B cell (primary cell): ENCODE measurements around the gene HAS3. TPM values are rescaled to one million over a fixed set of nuclear protein-coding genes. Genes with fewer than 3 reads are reported as not detected.

ENCODE experiments used
- ATAC-seq: fragments of 200-7000 bp; cut with Tn5 transposase; one replicate; pipeline ENCODE4 v1.10.0; 2021; ENCODE audit warnings: low read depth, mild to moderate bottlenecking, moderate number of reproducible peaks, moderate library complexity
- CTCF ChIA-PET: fragments of 350-600 bp; sonication (Branson Sonifier 250); formaldehyde crosslinking; loops from one replicate; lab custom pipeline; 2021; ENCODE audit warnings: antibody characterized with exemption, inconsistent platforms; lab: Charles Lee
- POLR2A ChIA-PET: fragments of 350-600 bp; sonication (Branson Sonifier 250); formaldehyde crosslinking; loops from one replicate; lab custom pipeline; 2021; ENCODE audit warnings: antibody characterized with exemption; lab: Charles Lee
- DNase-seq: peaks from one replicate; pipeline ENCODE4 v3.0.0; 2013
- H2AFZ ChIP-seq: 2 replicates; pipeline ENCODE4 v1.6.1; 2012; ENCODE audit warnings: mild to moderate bottlenecking, low read depth, low read length; ENCODE audit not compliant: insufficient read depth, poor library complexity, severe bottlenecking
- H3K27ac ChIP-seq, 2 donors: 1 replicate in 1 of 2; 2 replicates in 1 of 2; pipeline ENCODE4 v1.5.1; 2012 to 2013; ENCODE audit warnings: low read length in 2 of 2, mild to moderate bottlenecking in 2 of 2, moderate library complexity in 1 of 2
- H3K27me3 ChIP-seq, 4 experiments: fragments of 200-600 bp in 1 of 4; sonication (generic) in 1 of 4; replicated peaks in 1 of 4; 1 replicate in 2 of 4; 2 replicates in 2 of 4; pipeline versions ENCODE4 v1.6.1 to v1.7.0; 2013 to 2016; ENCODE audit warnings: low read length in 3 of 4, mild to moderate bottlenecking in 2 of 4, mixed read lengths in 1 of 4, moderate library complexity in 1 of 4; ENCODE audit not compliant: insufficient read depth in 4 of 4, control insufficient read depth in 3 of 4; ENCODE audit errors: control extremely low read depth in 1 of 4
- H3K36me3 ChIP-seq, 2 experiments: replicated peaks in 1 of 2; 1 replicate in 1 of 2; 2 replicates in 1 of 2; pipeline versions ENCODE4 v1.6.1 to v1.7.1; 2013; ENCODE audit warnings: low read length in 1 of 2; ENCODE audit not compliant: insufficient read depth in 2 of 2, control insufficient read depth in 1 of 2; ENCODE audit errors: control extremely low read depth in 1 of 2, extremely low read depth in 1 of 2
- H3K4me1 ChIP-seq, 2 donors: fragments of 200-600 bp in 1 of 2; sonication (generic) in 1 of 2; 1 replicate in 1 of 2; 2 replicates in 1 of 2; pipeline versions ENCODE4 v1.5.1 to v1.6.1; 2013 to 2017; ENCODE audit warnings: low read length in 2 of 2; ENCODE audit not compliant: control insufficient read depth in 2 of 2, insufficient read depth in 2 of 2
- H3K4me2 ChIP-seq: replicated peaks from 2 replicates; pipeline ENCODE3; 2012; ENCODE audit warnings: mild to moderate bottlenecking, low read depth, low read length; ENCODE audit not compliant: poor library complexity, severe bottlenecking
- H3K4me3 ChIP-seq, 5 experiments: fragments of 200-600 bp in 1 of 5; sonication (generic) in 1 of 5; 1 replicate in 3 of 5; 2 replicates in 2 of 5; pipeline versions ENCODE4 v1.5.1 to v1.7.0; 2011 to 2016; ENCODE audit warnings: low read length in 4 of 5, mild to moderate bottlenecking in 4 of 5, low read depth in 2 of 5, control low read depth in 1 of 5, moderate library complexity in 1 of 5; ENCODE audit not compliant: insufficient read depth in 1 of 5; ENCODE audit errors: control extremely low read depth in 1 of 5, extremely low read depth in 1 of 5
- H3K79me2 ChIP-seq: fragments of 200-600 bp; sonication (generic); one replicate; pipeline ENCODE4 v1.6.0; 2016; ENCODE audit warnings: low read length; ENCODE audit not compliant: control insufficient read depth, insufficient read depth
- H3K9ac ChIP-seq: fragments of 200-600 bp; sonication (generic); 2 replicates; pipeline ENCODE4 v1.6.1; 2017; ENCODE audit warnings: mild to moderate bottlenecking, low read length, moderate library complexity
- H3K9me3 ChIP-seq, 3 donors: one replicate each; pipeline versions ENCODE4 v1.6.1 to v1.7.1; 2013; ENCODE audit warnings: low read length in 2 of 3; ENCODE audit not compliant: control insufficient read depth in 2 of 3, insufficient read depth in 1 of 3; ENCODE audit errors: control extremely low read depth in 1 of 3
- H4K20me1 ChIP-seq: 2 replicates; pipeline ENCODE4 v1.6.0; 2012; ENCODE audit warnings: mild to moderate bottlenecking, low read length; ENCODE audit not compliant: insufficient read depth, control insufficient read depth, poor library complexity, severe bottlenecking
- H3K27ac Mint-ChIP-seq: one replicate; pipeline ENCODE4 v1.8.0; 2021; ENCODE audit warnings: mixed read lengths
- H3K27me3 Mint-ChIP-seq: one replicate; pipeline ENCODE4 v1.8.0; 2021; ENCODE audit warnings: mixed read lengths
- H3K4me1 Mint-ChIP-seq: one replicate; pipeline ENCODE4 v1.8.0; 2021; ENCODE audit warnings: mixed read lengths
- H3K4me3 Mint-ChIP-seq: one replicate; pipeline ENCODE4 v1.8.0; 2021; ENCODE audit warnings: mixed read lengths
- H3K9me3 Mint-ChIP-seq: one replicate; pipeline ENCODE4 v1.8.0; 2022; ENCODE audit warnings: mixed read lengths; ENCODE audit not compliant: insufficient read depth
- CTCF ChIP-seq: fragments of 200-600 bp; IDR thresholded peaks from one replicate; pipeline ENCODE4 v1.8.0; 2022; ENCODE audit warnings: antibody characterized with exemption, mild to moderate bottlenecking
- EZH2 ChIP-seq: IDR thresholded peaks from 2 replicates; pipeline ENCODE4 v1.6.1; 2012; ENCODE audit warnings: borderline replicate concordance, low read depth, mild to moderate bottlenecking, moderate library complexity, low read length; ENCODE audit not compliant: insufficient read depth, poor library complexity, severe bottlenecking
- WGBS: methylation state at CpG from one replicate; pipeline ENCODE4 v1.1.5; 2013; ENCODE audit warnings: missing lambda C conversion rate; ENCODE audit not compliant: insufficient coverage; 5-methylcytosine and 5-hydroxymethylcytosine counted together
- intact Hi-C: fragments of 100-400 bp; cut with micrococcal nuclease; formaldehyde crosslinking; loops from one replicate; pipeline ENCODE4 v1.10.0; 2022
- polyA plus RNA-seq: library from polyadenylated mRNA; depleted of rRNA; stranded (reverse); fragments of >200 nt; gene quantifications from 2 replicates; pipeline ENCODE4 v1.2.3, GENCODE V29; 2012
- total RNA-seq, 2 donors: library from RNA; stranded (reverse); fragments of 120-200 nt in 1 of 2; gene quantifications; 1 replicate in 1 of 2; 2 replicates in 1 of 2; pipeline versions ENCODE4 v1.2.3 to v1.2.4, GENCODE V29; 2013 to 2022

Gene HAS3
- total and polyA plus RNA-seq, 2 donors (not counting 1 experiment from before 2014, with no cell fraction given), result 1.4 to 2.6 TPM

DNA sequence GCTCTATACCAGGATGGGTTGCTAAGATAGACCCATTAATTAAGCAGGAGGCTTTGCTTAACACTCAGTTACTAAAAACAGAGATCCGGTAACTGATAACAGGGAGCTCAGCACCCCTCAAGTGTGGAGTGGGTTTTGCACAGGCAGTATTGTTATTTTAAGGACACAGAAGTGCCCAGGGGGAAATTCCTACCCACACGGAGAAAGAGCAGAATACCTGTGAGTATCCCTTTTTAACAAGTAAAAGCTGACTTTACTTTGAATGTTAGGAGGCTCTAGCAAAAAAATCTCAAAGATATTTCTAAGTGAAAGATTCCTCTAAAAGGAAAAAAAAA is 32.8 kb upstream of the HAS3 start:
- WGBS, result no CpG with 5 or more reads among the region's 2 CpGs
- H4K20me1 ChIP-seq, result no peaks in the 10 kb centered on the region
- H3K4me1 ChIP-seq, result no peaks in the 10 kb centered on the region
- CTCF ChIA-PET, result interaction anchor here (0.6 to 0.7 kb wide), 2 partner anchors 270 to 603 kb away, joined by 3 read pairs; no protein-coding TSS in a partner anchor
- H3K36me3 ChIP-seq, result no peaks in the 10 kb centered on the region
- H3K27me3 ChIP-seq, result no peaks in the 10 kb centered on the region
- H3K27ac ChIP-seq, result no peak overlapping the region
- no peaks in the 10 kb centered on the region for H3K27me3 Mint-ChIP-seq
- TF ChIP-seq EZH2, result no peak
- TF ChIP-seq CTCF, result no peak
- no peak overlapping the region for H3K27ac Mint-ChIP-seq
- no peaks in the 10 kb centered on the region for H3K9me3 ChIP-seq
- intact Hi-C loops, result no loop called here
- no peak for ATAC-seq
- H3K4me3 ChIP-seq, result no peak overlapping the region
- DNase-seq, result no peak
- H2AFZ ChIP-seq, result no peak overlapping the region
- H3K4me3 Mint-ChIP-seq, result no peak overlapping the region
- H3K79me2 ChIP-seq, result no peaks in the 10 kb centered on the region
- POLR2A ChIA-PET, result no interaction called here
- H3K4me2 ChIP-seq, result no peak overlapping the region
- H3K9ac ChIP-seq, result no peak overlapping the region
- H3K9me3 Mint-ChIP-seq, result no peaks in the 10 kb centered on the region
- no peaks in the 10 kb centered on the region for H3K4me1 Mint-ChIP-seq

DNA sequence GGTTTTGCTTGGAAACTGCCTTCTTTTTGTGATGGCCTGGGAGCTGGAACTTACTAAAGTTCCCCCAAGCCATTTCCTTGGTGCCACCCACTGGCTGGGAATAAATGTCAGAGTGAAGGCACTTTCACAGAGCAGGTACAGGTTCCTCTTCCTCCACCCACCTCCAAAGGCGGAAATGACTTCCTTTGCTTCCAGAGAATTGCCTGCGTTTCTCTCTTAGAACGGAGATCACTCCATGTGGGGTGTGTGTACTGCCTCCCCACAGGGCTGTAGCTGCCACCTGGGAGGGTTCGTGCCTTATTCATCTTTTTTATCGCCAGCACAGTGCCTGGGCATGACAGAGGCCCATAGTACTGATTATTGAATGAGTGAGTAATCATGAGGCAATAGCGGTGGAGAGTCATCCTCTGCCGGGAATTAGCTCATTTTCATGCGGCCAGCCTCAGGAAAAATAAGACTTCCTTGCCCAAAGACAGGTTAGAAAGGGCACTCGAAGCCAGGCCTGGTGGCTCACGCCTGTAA is 32.2 kb upstream of the HAS3 start:
- ATAC-seq (no peak), DNase-seq (no peak)
- 100% methylated on average over 9 of the region's 10 CpGs for WGBS
- H4K20me1 ChIP-seq, result no peaks in the 10 kb centered on the region
- intact Hi-C loops, result no loop called here
- no peak overlapping the region for H3K4me2 ChIP-seq
- H3K36me3 ChIP-seq, result no peaks in the 10 kb centered on the region
- no peaks in the 10 kb centered on the region for H3K27me3 ChIP-seq
- no peak overlapping the region for H3K4me3 ChIP-seq
- Mint-ChIP-seq H3K9me3 (no peaks in the 10 kb centered on the region), H3K27me3 (no peaks in the 10 kb centered on the region), H3K4me1 (no peaks in the 10 kb centered on the region), H3K27ac (no peak overlapping the region), H3K4me3 (no peak overlapping the region)
- no peak overlapping the region for H2AFZ ChIP-seq
- CTCF ChIA-PET, result interaction anchor here (0.6 to 0.7 kb wide), 2 partner anchors 271 to 604 kb away, joined by 3 read pairs; no protein-coding TSS in a partner anchor
- no peaks in the 10 kb centered on the region for H3K4me1 ChIP-seq
- H3K27ac ChIP-seq, result no peak overlapping the region
- H3K79me2 ChIP-seq, result no peaks in the 10 kb centered on the region
- H3K9me3 ChIP-seq, result no peaks in the 10 kb centered on the region
- no peak overlapping the region for H3K9ac ChIP-seq
- no peak for TF ChIP-seq CTCF
- no peak for TF ChIP-seq EZH2
- POLR2A ChIA-PET, result no interaction called here
